Lower leg skin (tissue), 4 donors: ENCODE results near the gene CAMTA1. TPM values are rescaled to one million over a fixed set of nuclear protein-coding genes. Genes with fewer than 3 reads are reported as not detected.

Source experiments
- DNase-seq, 2 donors: peaks; one replicate each; pipeline ENCODE4 v3.0.0-alpha.2; 2019; ENCODE audit warnings: low spot score in 2 of 2
- H3K4me3 ChIP-seq: fragments of 200-600 bp; sonication (generic); 2 replicates; pipeline ENCODE4 v1.5.1; 2017; ENCODE audit warnings: mild to moderate bottlenecking, low read depth; ENCODE audit not compliant: poor library complexity, severe bottlenecking
- CTCF ChIP-seq, 3 donors: fragments of 450-650 bp; IDR thresholded peaks; one replicate each; pipeline ENCODE4 v1.5.1; 2016; ENCODE audit warnings: antibody characterized with exemption in 3 of 3, mild to moderate bottlenecking in 3 of 3, moderate library complexity in 2 of 3
- POLR2A ChIP-seq, 2 donors: fragments of 450-650 bp; IDR thresholded peaks; one replicate each; pipeline ENCODE4 v1.6.1; 2016 to 2017; ENCODE audit warnings: antibody characterized with exemption in 2 of 2, mild to moderate bottlenecking in 1 of 2, moderate library complexity in 1 of 2
- WGBS, 2 donors: methylation state at CpG; one replicate each; pipeline ENCODE4 v1.1.5; 2018; 5-methylcytosine and 5-hydroxymethylcytosine counted together
- intact Hi-C: fragments of 100-400 bp; cut with DNase I; formaldehyde crosslinking; loops from one replicate; pipeline ENCODE4 v1.15.0; 2023; ENCODE audit warnings: low total_unique reads
- total RNA-seq, 4 donors: library from RNA; depleted of rRNA; stranded (reverse); fragments of >200 nt; gene quantifications; one replicate each; pipeline ENCODE4 v1.1.0, GENCODE V29; 2016

The CAMTA1 gene
- total RNA-seq, 4 donors from 2014 or later, result 24.4 to 52.3 (median 32.9) TPM

DNA sequence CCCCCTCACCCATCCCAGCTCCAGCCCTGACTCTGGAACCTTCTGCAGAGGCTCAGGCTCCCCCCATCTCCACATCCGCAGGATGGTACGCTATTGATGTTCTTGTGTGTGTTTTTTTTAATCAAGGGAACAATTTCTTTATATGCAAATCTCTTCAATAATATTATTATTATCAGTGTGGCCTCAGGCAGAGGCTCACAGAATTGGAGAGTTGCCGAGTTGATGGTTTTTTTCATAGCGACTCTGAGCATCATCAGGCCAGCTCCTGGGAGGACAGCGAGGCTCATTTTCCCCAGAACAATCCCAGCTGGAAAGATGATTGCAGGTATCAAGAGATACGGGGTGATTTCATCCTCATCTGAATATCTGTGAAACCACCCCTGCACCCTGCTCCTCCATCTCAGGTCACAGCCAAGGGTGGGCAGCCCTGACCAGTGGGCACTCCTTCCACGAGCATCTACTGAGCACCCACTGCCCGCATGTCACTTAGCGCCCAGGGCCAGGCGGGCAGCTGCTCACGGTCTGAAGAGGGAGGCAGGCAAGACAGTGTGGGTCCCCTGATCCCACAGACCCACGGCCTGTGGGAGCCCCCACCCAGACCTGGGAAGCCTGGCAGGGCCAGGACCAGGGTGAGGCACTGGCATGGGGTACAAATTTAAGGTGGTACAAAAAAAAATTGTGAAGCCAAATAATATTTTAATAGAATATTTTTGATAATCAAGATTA lies 740.2 kb downstream of the CAMTA1 start:
- intact Hi-C loops, result no loop called here
- no peak for TF ChIP-seq CTCF (IDR thresholded peaks at IDR 0.05)
- TF ChIP-seq POLR2A (IDR thresholded peaks at IDR 0.05), result no peak
- WGBS, 2 donors, result 86 to 89% methylated on average over 12 of the region's 12 CpGs

GRCh38 chr1:7526196-7526866 lies 741.1 kb downstream of the CAMTA1 start:
- no peak overlapping the region for H3K4me3 ChIP-seq
- TF ChIP-seq POLR2A (IDR thresholded peaks at IDR 0.05) (no peak), CTCF (IDR thresholded peaks at IDR 0.05) (no peak)
- DNase-seq, result no peak
- intact Hi-C loops, result no loop called here
- 91 to 93% methylated on average over 10 of the region's 10 CpGs for WGBS, 2 donors

More for the DNA sequence above, 740.2 kb downstream of the CAMTA1 start:
- no peak overlapping the region for H3K4me3 ChIP-seq
- no peak for DNase-seq

- WGBS, 2 donors, result 86 to 87% methylated on average over 12 of the region's 12 CpGs
- TF ChIP-seq CTCF (IDR thresholded peaks at IDR 0.05) (no peak), POLR2A (IDR thresholded peaks at IDR 0.05) (no peak)
- H3K4me3 ChIP-seq, result no peak overlapping the region
- DNase-seq, result no peak
- intact Hi-C loops, result no loop called here
These were observed 741.8 kb downstream of the CAMTA1 start for GRCh38 chr1:7526867-7527732.

DNA sequence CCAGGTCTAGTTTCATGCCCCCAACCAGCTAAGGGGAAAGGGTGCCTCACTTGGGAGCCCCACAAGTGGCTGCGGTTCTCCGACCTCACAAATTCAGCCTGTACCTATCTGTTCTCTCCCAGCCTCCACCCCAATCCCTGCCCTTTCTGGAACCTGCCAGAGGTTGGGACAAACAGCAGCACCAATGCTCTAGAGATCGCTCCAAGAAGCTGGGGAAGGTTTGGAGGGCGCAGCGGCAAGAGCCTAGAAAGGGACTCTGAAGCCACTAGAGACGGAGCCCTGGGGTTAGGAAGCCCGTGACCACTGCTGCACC lies 742.4 kb downstream of the CAMTA1 start:
- 91 to 93% methylated on average over 7 of the region's 7 CpGs for WGBS, 2 donors
- no peak for TF ChIP-seq POLR2A (IDR thresholded peaks at IDR 0.05)
- no peak for TF ChIP-seq CTCF (IDR thresholded peaks at IDR 0.05)
- DNase-seq, result no peak
- no peak overlapping the region for H3K4me3 ChIP-seq
- intact Hi-C loops, result no loop called here

- H3K4me3 ChIP-seq, result no peak overlapping the region
- intact Hi-C loops, result no loop called here
- 75 to 80% methylated on average over 6 of the region's 6 CpGs for WGBS, 2 donors
- no peak for DNase-seq
- no peak for TF ChIP-seq POLR2A (IDR thresholded peaks at IDR 0.05)
- no peak for TF ChIP-seq CTCF (IDR thresholded peaks at IDR 0.05)
These were observed 743.3 kb downstream of the CAMTA1 start for GRCh38 chr1:7528386-7529198.
